ENCODE data around the gene ZNF892. TPM values are rescaled to one million over a fixed set of nuclear protein-coding genes. Genes with fewer than 3 reads are reported as not detected.
"Not testable (repeated sequence)": the region's sequence is repeated elsewhere in the genome, so short reads cannot be mapped to it uniquely, and the experiment has no call there.

The ZNF892 gene
- total and polyA plus RNA-seq, 7 experiments from 2014 or later = 0.69 to 6.4 (median 2.6) TPM

GRCh38 chr2:95185197-95185596 lies 22.1 kb upstream of the ZNF892 start:
- CTCF ChIA-PET = no interaction called here
- no peak overlapping the region for H3K4me3 Mint-ChIP-seq
- peaks cover 0 to 3% of the 10 kb centered on the region in 2 donors for H3K27me3 ChIP-seq (ENCODE audit: control insufficient read depth in 2 of 2, insufficient read depth in 2 of 2, low read length in 2 of 2)
- no peaks in the 10 kb centered on the region for H3K4me1 Mint-ChIP-seq
- peaks cover 0 to 43% (median 0%) of the 10 kb centered on the region in 3 experiments for H3K9me3 ChIP-seq (ENCODE audit: control insufficient read depth in 2 of 3, low read length in 3 of 3)
- peaks cover 24 to 50% (median 39%) of the 10 kb centered on the region in 5 donors for H3K36me3 Mint-ChIP-seq
- POLR2A ChIA-PET = no interaction called here
- peaks cover 0 to 7% (median 5%) of the 10 kb centered on the region in 5 donors for H3K27me3 Mint-ChIP-seq
- peaks cover 11 to 62% (median 37%) of the 10 kb centered on the region in 11 donors for H3K9me3 Mint-ChIP-seq
- intact Hi-C loops (cut with micrococcal nuclease) = no loop called here
- H3K4me3 ChIP-seq (ENCODE audit: low read length) = no peak overlapping the region
- H3K27ac ChIP-seq (ENCODE audit: low read depth, low read length) = no peak overlapping the region
- peaks cover 6 to 31% (median 15%) of the 10 kb centered on the region in 3 experiments for H3K36me3 ChIP-seq (ENCODE audit: control insufficient read depth in 2 of 3, insufficient read depth in 3 of 3, low read length in 3 of 3)
- ATAC-seq (no peak), DNase-seq (no peak)
- H3K27ac Mint-ChIP-seq = peak overlapping the region in 1 of 9 donors; percentile 77
- no peaks in the 10 kb centered on the region for H3K4me1 ChIP-seq (ENCODE audit: control insufficient read depth in 2 of 2, insufficient read depth in 2 of 2, low read length in 2 of 2)

GRCh38 chr2:95185973-95186372 lies 21.3 kb upstream of the ZNF892 start:
- H3K4me1 Mint-ChIP-seq = no peaks in the 10 kb centered on the region
- H3K36me3 Mint-ChIP-seq = peaks cover 19 to 46% (median 31%) of the 10 kb centered on the region in 5 donors
- H3K27ac Mint-ChIP-seq = no peak overlapping the region
- no peak for ATAC-seq
- H3K4me3 Mint-ChIP-seq = no peak overlapping the region
- peaks cover 0 to 12% (median 9%) of the 10 kb centered on the region in 5 donors for H3K27me3 Mint-ChIP-seq
- POLR2A ChIA-PET = no interaction called here
- H3K27me3 ChIP-seq (ENCODE audit: control insufficient read depth in 2 of 2, insufficient read depth in 2 of 2, low read length in 2 of 2) = peaks cover 0 to 3% of the 10 kb centered on the region in 2 donors
- peaks cover 6 to 24% (median 10%) of the 10 kb centered on the region in 3 experiments for H3K36me3 ChIP-seq (ENCODE audit: control insufficient read depth in 2 of 3, insufficient read depth in 3 of 3, low read length in 3 of 3)
- H3K9me3 Mint-ChIP-seq = peaks cover 6 to 54% (median 31%) of the 10 kb centered on the region in 11 donors
- no peak for DNase-seq
- H3K4me3 ChIP-seq (ENCODE audit: low read length) = no peak overlapping the region
- no peaks in the 10 kb centered on the region for H3K4me1 ChIP-seq (ENCODE audit: control insufficient read depth in 2 of 2, insufficient read depth in 2 of 2, low read length in 2 of 2)
- CTCF ChIA-PET = no interaction called here
- intact Hi-C loops (cut with micrococcal nuclease) = no loop called here
- H3K27ac ChIP-seq (ENCODE audit: low read depth, low read length) = no peak overlapping the region
- peaks cover 0 to 36% (median 0%) of the 10 kb centered on the region in 3 experiments for H3K9me3 ChIP-seq (ENCODE audit: control insufficient read depth in 2 of 3, low read length in 3 of 3)

- ATAC-seq; H3K27me3 ChIP-seq (ENCODE audit: control insufficient read depth in 2 of 2, insufficient read depth in 2 of 2, low read length in 2 of 2); H3K4me3 ChIP-seq (ENCODE audit: low read length); H3K4me3 Mint-ChIP-seq; H3K27ac ChIP-seq (ENCODE audit: low read depth, low read length); H3K9me3 Mint-ChIP-seq; H3K27ac Mint-ChIP-seq; CTCF ChIA-PET; POLR2A ChIA-PET; H3K4me1 Mint-ChIP-seq; H3K4me1 ChIP-seq (ENCODE audit: control insufficient read depth in 2 of 2, insufficient read depth in 2 of 2, low read length in 2 of 2); H3K9me3 ChIP-seq (ENCODE audit: control insufficient read depth in 2 of 3, low read length in 3 of 3); H3K36me3 ChIP-seq (ENCODE audit: control insufficient read depth in 2 of 3, insufficient read depth in 3 of 3, low read length in 3 of 3); H3K36me3 Mint-ChIP-seq: not testable (repeated sequence)
- H3K27me3 Mint-ChIP-seq = peaks cover 3 to 28% (median 20%) of the 10 kb centered on the region in 5 donors
- peak in 6 of 9 donors; percentile 13 to 38 (median 20) for DNase-seq
- intact Hi-C loops (cut with micrococcal nuclease) = loop anchor here in 1 of 2 donors (1.0 to 10.0 kb wide), 2 partner anchors 14 to 122 kb away; partner anchors contain the start of gene ZNF892
Measured at GRCh38 chr2:95192956-95193355, 14.4 kb upstream of the ZNF892 start.

GRCh38 chr2:95203911-95204310 lies 3.4 kb upstream of the ZNF892 start:
- Histone ChIP-seq H3K27me3 (ENCODE audit: control insufficient read depth in 2 of 2, insufficient read depth in 2 of 2, low read length in 2 of 2) (no peaks in the 10 kb centered on the region), H3K27ac (ENCODE audit: low read depth, low read length) (no peak overlapping the region), H3K36me3 (ENCODE audit: control insufficient read depth in 2 of 3, insufficient read depth in 3 of 3, low read length in 3 of 3) (peaks cover 0 to 6% (median 0%) of the 10 kb centered on the region in 3 experiments), H3K9me3 (ENCODE audit: control insufficient read depth in 2 of 3, low read length in 3 of 3) (no peaks in the 10 kb centered on the region), H3K4me3 (ENCODE audit: low read length) (no peak overlapping the region), H3K4me1 (ENCODE audit: control insufficient read depth in 2 of 2, insufficient read depth in 2 of 2, low read length in 2 of 2) (peaks cover 7 to 9% of the 10 kb centered on the region in 2 donors)
- no peak for ATAC-seq
- ChIA-PET CTCF (no interaction called here), POLR2A (no interaction called here)
- Mint-ChIP-seq H3K36me3 (peaks cover 3 to 13% (median 10%) of the 10 kb centered on the region in 5 donors), H3K4me3 (no peak overlapping the region), H3K27me3 (peaks cover 0 to 4% (median 2%) of the 10 kb centered on the region in 5 donors), H3K9me3 (peaks cover 0 to 15% (median 2%) of the 10 kb centered on the region in 11 donors), H3K4me1 (peaks cover 10 to 26% (median 20%) of the 10 kb centered on the region in 7 donors), H3K27ac (no peak overlapping the region)
- no peak for DNase-seq
- intact Hi-C loops (cut with micrococcal nuclease) = no loop called here

GRCh38 chr2:95204396-95204795 lies 2.9 kb upstream of the ZNF892 start:
- no peaks in the 10 kb centered on the region for H3K9me3 ChIP-seq (ENCODE audit: control insufficient read depth in 2 of 3, low read length in 3 of 3)
- Mint-ChIP-seq H3K4me1 (peaks cover 14 to 31% (median 24%) of the 10 kb centered on the region in 7 donors), H3K4me3 (peak overlapping the region in 2 of 10 donors; percentile 10 to 45), H3K36me3 (peaks cover 8 to 18% (median 15%) of the 10 kb centered on the region in 5 donors), H3K27me3 (peaks cover 0 to 4% (median 0%) of the 10 kb centered on the region in 5 donors), H3K27ac (no peak overlapping the region), H3K9me3 (peaks cover 0 to 20% (median 6%) of the 10 kb centered on the region in 11 donors)
- H3K27ac ChIP-seq (ENCODE audit: low read depth, low read length) = no peak overlapping the region
- H3K27me3 ChIP-seq (ENCODE audit: control insufficient read depth in 2 of 2, insufficient read depth in 2 of 2, low read length in 2 of 2) = no peaks in the 10 kb centered on the region
- CTCF ChIA-PET = no interaction called here
- H3K36me3 ChIP-seq (ENCODE audit: control insufficient read depth in 2 of 3, insufficient read depth in 3 of 3, low read length in 3 of 3) = peaks cover 0 to 6% (median 0%) of the 10 kb centered on the region in 3 experiments
- H3K4me1 ChIP-seq (ENCODE audit: control insufficient read depth in 2 of 2, insufficient read depth in 2 of 2, low read length in 2 of 2) = peaks cover 7 to 9% of the 10 kb centered on the region in 2 donors
- ATAC-seq = no peak
- DNase-seq = no peak
- no peak overlapping the region for H3K4me3 ChIP-seq (ENCODE audit: low read length)
- POLR2A ChIA-PET = no interaction called here
- intact Hi-C loops (cut with micrococcal nuclease) = no loop called here

GRCh38 chr2:95206096-95206495 lies 1.2 kb upstream of the ZNF892 start:
- Histone ChIP-seq H3K27ac (ENCODE audit: low read depth, low read length) (no peak overlapping the region), H3K4me1 (ENCODE audit: control insufficient read depth in 2 of 2, insufficient read depth in 2 of 2, low read length in 2 of 2) (peaks cover 7 to 9% of the 10 kb centered on the region in 2 donors), H3K4me3 (ENCODE audit: low read length) (no peak overlapping the region), H3K36me3 (ENCODE audit: control insufficient read depth in 2 of 3, insufficient read depth in 3 of 3, low read length in 3 of 3) (peaks cover 0 to 11% (median 3%) of the 10 kb centered on the region in 3 experiments), H3K9me3 (ENCODE audit: control insufficient read depth in 2 of 3, low read length in 3 of 3) (peaks cover 0 to under 1% (median 0%) of the 10 kb centered on the region in 3 experiments), H3K27me3 (ENCODE audit: control insufficient read depth in 2 of 2, insufficient read depth in 2 of 2, low read length in 2 of 2) (no peaks in the 10 kb centered on the region)
- Mint-ChIP-seq H3K27ac (no peak overlapping the region), H3K9me3 (peaks cover 4 to 25% (median 17%) of the 10 kb centered on the region in 11 donors), H3K27me3 (no peaks in the 10 kb centered on the region), H3K36me3 (peaks cover 19 to 32% (median 28%) of the 10 kb centered on the region in 5 donors), H3K4me3 (peak overlapping the region; percentile 92 to 96 (median 94)), H3K4me1 (peaks cover 17 to 37% (median 27%) of the 10 kb centered on the region in 7 donors)
- CTCF ChIA-PET = interaction anchor here (0.5 kb wide), 1 partner anchor 298 kb away, joined by 3 read pairs; no protein-coding TSS in a partner anchor
- POLR2A ChIA-PET = interaction anchor here (0.7 to 1.5 kb wide), 4 partner anchors 40 to 127 kb away, joined by 3 to 4 read pairs (median 3); partner anchors contain the start of genes MRPS5 and ZNF2
- intact Hi-C loops (cut with micrococcal nuclease) = loop anchor here in 1 of 2 donors (5.0 kb wide), 1 partner anchor 129 kb away; no protein-coding TSS in a partner anchor
- ATAC-seq = no peak
- DNase-seq = no peak

All from naive thymus-derived CD4-positive, alpha-beta T cell (primary cell).